WI38 (cell line): Measurements from ENCODE around the gene WDR27.

Experiments used
- H3K4me3 ChIP-seq: 2 replicates; pipeline ENCODE4 v1.5.1; 2011; ENCODE audit warnings: low read depth, mild to moderate bottlenecking, control low read depth, low read length
- TF ChIP-seq, protein P1 (sequence below): IDR thresholded peaks from 2 replicates; pipeline ENCODE4 v1.5.1; 2012; ENCODE audit warnings: low read depth, mild to moderate bottlenecking, control low read depth, low read length

The WDR27 gene

DNA sequence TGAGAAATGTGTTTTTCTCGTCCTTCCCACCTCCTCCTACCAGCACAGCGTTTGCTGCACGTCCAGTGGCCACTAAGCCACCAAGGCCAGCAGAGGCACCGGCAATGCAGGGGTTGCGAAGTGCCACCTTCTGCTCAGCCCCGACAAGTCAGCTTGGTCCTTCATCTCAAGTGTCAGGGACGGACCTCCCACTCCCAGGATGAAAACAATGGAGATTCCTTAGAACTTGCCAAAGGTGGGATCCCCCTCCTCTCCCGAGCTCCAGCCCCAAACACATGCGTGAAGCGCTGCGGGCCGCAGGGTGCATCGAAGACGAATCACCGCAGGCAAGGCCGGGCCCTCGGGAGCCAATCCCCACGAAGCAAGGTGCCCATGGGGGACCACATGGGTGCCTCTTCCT, 60.8 kb downstream of the WDR27 start:
- TF ChIP-seq, protein P1, sequence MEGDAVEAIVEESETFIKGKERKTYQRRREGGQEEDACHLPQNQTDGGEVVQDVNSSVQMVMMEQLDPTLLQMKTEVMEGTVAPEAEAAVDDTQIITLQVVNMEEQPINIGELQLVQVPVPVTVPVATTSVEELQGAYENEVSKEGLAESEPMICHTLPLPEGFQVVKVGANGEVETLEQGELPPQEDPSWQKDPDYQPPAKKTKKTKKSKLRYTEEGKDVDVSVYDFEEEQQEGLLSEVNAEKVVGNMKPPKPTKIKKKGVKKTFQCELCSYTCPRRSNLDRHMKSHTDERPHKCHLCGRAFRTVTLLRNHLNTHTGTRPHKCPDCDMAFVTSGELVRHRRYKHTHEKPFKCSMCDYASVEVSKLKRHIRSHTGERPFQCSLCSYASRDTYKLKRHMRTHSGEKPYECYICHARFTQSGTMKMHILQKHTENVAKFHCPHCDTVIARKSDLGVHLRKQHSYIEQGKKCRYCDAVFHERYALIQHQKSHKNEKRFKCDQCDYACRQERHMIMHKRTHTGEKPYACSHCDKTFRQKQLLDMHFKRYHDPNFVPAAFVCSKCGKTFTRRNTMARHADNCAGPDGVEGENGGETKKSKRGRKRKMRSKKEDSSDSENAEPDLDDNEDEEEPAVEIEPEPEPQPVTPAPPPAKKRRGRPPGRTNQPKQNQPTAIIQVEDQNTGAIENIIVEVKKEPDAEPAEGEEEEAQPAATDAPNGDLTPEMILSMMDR, result no peak
- H3K4me3 ChIP-seq, result no peak overlapping the region

DNA sequence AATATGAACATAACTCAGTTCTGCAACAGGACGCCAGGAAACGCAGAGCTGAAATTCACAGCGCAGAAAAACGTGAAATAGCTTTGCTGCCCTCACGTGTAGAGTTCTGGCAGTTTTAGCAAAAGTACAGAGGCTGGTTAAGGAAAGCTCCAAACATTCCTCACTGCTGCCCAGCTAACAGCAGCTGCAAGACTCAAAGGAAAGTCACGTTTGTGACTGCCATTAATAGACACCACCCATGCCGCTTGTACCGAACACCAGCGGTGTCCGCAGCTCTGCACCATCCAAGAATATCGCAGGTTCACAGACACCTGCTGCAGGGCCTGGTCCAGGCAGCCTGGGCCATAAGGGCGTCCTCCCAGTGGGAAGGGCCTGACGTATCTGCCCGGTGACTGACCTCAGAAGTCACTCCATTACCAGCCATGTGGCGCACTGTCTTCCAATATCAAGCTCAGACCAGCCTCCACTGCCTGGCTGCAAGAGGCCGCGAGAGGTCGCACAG, 61.4 kb downstream of the WDR27 start:
- TF ChIP-seq, protein P1, result no peak
- no peak overlapping the region for H3K4me3 ChIP-seq

DNA sequence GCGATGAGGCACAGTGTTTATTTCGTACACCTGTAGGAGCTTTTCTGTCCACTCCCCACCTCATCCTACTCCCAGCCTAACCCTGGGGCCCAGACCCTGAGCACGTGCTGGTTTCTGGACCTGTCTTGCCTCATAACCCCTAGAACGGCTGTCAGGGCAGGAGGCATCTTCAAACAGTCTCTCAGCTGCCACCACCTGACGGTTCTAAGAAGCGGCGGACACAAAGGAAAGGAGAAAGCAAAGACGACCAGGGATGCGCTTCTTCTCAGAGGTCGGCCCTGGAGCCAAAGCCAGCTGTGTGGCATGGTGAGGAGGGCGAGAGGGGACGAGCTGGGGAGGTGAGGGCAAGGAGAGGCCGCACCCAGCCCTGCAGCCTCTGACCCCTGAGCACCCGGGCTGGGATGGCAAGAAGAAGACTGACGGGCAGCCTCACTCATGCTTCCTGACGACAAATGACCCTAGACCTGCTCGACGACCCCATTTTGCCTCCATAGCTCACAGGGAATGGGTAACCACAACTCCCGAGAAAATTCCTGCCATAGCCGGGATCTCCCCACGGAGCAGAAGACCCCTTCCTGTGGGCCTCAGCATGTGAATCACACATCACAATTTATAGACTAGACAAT, 62.1 kb downstream of the WDR27 start:
- TF ChIP-seq, protein P1, result no peak
- no peak overlapping the region for H3K4me3 ChIP-seq

DNA sequence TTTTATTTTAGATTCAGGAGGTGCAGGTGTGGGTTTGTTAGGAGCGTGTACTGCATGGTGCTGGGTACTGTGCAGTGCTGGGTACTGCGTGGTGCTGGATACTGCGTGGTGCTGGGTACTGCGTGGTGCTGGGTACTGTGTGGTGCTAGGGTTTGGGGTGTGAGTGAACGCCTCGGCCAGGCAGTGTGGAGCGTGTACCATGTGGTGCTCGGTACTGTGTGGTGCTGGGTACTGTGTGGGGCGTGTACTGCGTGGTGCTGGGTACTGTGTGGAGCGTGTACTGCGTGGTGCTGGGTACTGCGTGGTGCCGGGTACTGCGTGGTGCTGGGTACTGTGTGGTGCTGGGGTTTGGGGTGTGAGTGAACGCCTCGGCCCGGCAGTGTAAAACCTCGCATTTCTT, 62.9 kb downstream of the WDR27 start:
- no peak overlapping the region for H3K4me3 ChIP-seq
- TF ChIP-seq, protein P1, result no peak

DNA sequence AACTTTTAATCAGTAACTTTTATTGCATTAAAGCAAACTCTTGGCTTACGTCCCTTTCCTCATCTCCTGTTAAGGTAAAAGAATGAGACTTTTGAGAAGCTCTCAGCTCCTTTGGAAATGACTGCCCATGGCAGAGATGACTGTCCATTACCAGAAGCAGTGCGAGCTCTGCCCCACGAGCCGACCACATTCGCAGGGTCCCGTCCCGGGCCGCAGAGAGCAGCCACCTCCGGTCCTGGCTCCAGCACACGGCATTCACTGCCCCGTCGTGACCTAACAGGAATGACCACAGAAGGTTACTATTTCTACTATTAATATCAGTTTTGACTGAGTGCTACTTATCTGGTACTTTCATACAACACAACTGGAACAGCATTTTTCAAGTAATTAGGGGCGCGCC, 63.4 kb downstream of the WDR27 start:
- TF ChIP-seq, protein P1, result no peak
- H3K4me3 ChIP-seq, result no peak overlapping the region

DNA sequence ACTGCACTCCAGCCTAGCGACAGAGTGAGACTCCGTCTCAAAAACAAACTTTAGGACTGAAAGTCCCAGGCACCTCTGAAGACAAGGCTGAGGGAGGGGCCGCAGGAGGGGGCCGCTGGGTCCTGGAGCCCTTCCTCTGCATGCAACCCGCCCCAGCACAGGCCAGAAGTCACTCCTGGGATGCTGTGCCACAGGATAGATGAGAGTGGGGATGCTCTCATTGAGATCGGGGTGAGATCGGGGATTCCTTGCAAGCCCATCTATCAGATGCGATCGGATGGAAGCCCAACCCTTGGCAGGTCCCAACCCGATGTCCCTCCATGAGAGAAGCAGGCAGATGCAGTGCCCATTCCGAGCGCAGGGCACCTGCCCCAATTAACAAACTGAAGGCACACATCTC, 66.5 kb downstream of the WDR27 start:
- H3K4me3 ChIP-seq, result no peak overlapping the region
- TF ChIP-seq, protein P1, result no peak

DNA sequence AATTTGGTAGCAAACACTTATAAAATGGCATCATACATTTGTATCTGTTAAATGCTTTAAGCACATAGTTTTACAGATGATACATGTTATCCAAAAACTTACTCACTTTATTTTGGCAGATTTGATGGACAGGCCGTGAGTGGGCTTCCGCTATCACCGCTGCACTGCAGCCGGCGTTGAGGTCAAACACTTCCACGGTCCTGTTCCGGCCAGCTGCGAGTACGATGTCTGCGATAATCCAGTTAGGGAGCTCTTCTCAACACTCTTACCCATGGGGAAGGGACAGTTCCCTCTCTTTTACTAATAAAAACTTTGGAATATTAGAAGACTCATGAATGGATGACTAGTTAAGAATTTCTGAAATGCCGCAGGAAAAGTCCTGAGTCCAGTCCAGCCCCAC, 69.0 kb downstream of the WDR27 start:
- TF ChIP-seq, protein P1, result no peak
- H3K4me3 ChIP-seq, result no peak overlapping the region
